SH-SY5Y (cell line): ENCODE data around the gene KCNQ5.

Experiments used
- GATA2 ChIP-seq: IDR thresholded peaks from 2 replicates; pipeline ENCODE4 v1.6.1; 2011; ENCODE audit warnings: mild to moderate bottlenecking, low read depth, low read length
- GATA3 ChIP-seq: IDR thresholded peaks from 2 replicates; pipeline ENCODE4 v1.6.1; 2011; ENCODE audit warnings: low read depth, mild to moderate bottlenecking, low read length, moderate library complexity

- TF ChIP-seq GATA3 (no peak), GATA2 (no peak)
Observed at GRCh38 chr6:72640615-72640930, 18.7 kb downstream of the KCNQ5 start.
